Epithelial cell of proximal tubule (primary cell): ENCODE data around the gene LRP1-AS. TPM values are rescaled to one million over a fixed set of nuclear protein-coding genes. Genes with fewer than 3 reads are reported as not detected.

ENCODE experiments used
- DNase-seq: peaks from one replicate; pipeline ENCODE4 v3.0.0-alpha.2; 2011; ENCODE audit warnings: low read depth
- H3K4me3 ChIP-seq: 2 replicates; pipeline ENCODE4 v1.5.1; 2011; ENCODE audit warnings: low read depth, mild to moderate bottlenecking, low read length
- CTCF ChIP-seq: conservative IDR thresholded peaks from 2 replicates; pipeline ENCODE4 v1.5.1; 2012; ENCODE audit warnings: low read depth, mild to moderate bottlenecking, low read length
- total RNA-seq: library from RNA; depleted of rRNA; stranded (reverse); fragments of >200 nt; gene quantifications from 2 replicates; pipeline ENCODE4 v1.2.3, GENCODE V29; 2015

Gene LRP1-AS
- total RNA-seq, 1 donor from 2014 or later: not detected

GRCh38 chr12:57162553-57163125 lies 15.2 kb upstream of the LRP1-AS start:
- no peak overlapping the region for H3K4me3 ChIP-seq
- no peak for TF ChIP-seq CTCF
- no peak for DNase-seq

- no peak for TF ChIP-seq CTCF
- H3K4me3 ChIP-seq: no peak overlapping the region
- no peak for DNase-seq
Measured at GRCh38 chr12:57161491-57161890, 14.1 kb upstream of the LRP1-AS start.

GRCh38 chr12:57160741-57161140 lies 13.3 kb upstream of the LRP1-AS start:
- H3K4me3 ChIP-seq: no peak overlapping the region
- TF ChIP-seq CTCF: no peak
- DNase-seq: no peak

- no peak overlapping the region for H3K4me3 ChIP-seq
- DNase-seq: no peak
- TF ChIP-seq CTCF: no peak
Measured at GRCh38 chr12:57160040-57160439, 12.6 kb upstream of the LRP1-AS start.

GRCh38 chr12:57159311-57159710 lies 11.9 kb upstream of the LRP1-AS start:
- no peak for DNase-seq
- TF ChIP-seq CTCF: no peak
- no peak overlapping the region for H3K4me3 ChIP-seq

- H3K4me3 ChIP-seq: no peak overlapping the region
- no peak for TF ChIP-seq CTCF
- no peak for DNase-seq
Measured at GRCh38 chr12:57158665-57159064, 11.2 kb upstream of the LRP1-AS start.

- TF ChIP-seq CTCF: no peak
- no peak overlapping the region for H3K4me3 ChIP-seq
- DNase-seq: no peak
Measured at GRCh38 chr12:57158186-57158585, 10.8 kb upstream of the LRP1-AS start.
